ENCODE measurements around the gene ACTG1. TPM values are rescaled to one million over a fixed set of nuclear protein-coding genes. Genes with fewer than 3 reads are reported as not detected.

ACTG1 gene
- total and polyA plus RNA-seq, 9 of the 15 experiments (the other 6 are each of a cell fraction or from before 2014, with no cell fraction given) = 224 to 1,775 (median 568) TPM

DNA sequence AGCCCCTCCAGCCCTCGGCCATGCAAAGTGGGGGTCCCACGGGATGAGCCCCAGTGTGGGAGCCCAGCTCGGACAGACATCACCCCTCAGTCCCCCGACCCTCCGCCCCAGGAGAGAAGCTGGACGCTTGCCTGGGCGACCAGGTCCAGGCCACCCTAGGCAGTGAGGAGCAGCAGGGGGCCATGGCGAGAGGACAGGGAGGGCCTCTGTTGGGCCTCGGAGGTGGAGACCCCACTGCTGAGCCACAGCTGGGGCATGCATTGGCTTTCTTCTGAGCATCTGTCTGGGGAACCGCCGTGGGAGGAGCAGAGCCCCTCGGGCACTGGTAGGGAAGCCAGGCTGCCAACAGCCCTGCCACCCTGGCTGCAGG is 13.0 kb downstream of the ACTG1 start (continued):
- TF ChIP-seq, protein P1, sequence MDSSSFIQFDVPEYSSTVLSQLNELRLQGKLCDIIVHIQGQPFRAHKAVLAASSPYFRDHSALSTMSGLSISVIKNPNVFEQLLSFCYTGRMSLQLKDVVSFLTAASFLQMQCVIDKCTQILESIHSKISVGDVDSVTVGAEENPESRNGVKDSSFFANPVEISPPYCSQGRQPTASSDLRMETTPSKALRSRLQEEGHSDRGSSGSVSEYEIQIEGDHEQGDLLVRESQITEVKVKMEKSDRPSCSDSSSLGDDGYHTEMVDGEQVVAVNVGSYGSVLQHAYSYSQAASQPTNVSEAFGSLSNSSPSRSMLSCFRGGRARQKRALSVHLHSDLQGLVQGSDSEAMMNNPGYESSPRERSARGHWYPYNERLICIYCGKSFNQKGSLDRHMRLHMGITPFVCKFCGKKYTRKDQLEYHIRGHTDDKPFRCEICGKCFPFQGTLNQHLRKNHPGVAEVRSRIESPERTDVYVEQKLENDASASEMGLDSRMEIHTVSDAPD (CRISPR knock-in tag; IDR thresholded peaks at IDR 0.05) = no peak
- TF ChIP-seq ELF2 (CRISPR knock-in tag; IDR thresholded peaks at IDR 0.05) (no peak), ZFPM2 (CRISPR knock-in tag; IDR thresholded peaks at IDR 0.05) (no peak), MTA2 (IDR thresholded peaks at IDR 0.05; ENCODE audit: low read depth) (no peak), TRIM28 (IDR thresholded peaks at IDR 0.05) (no peak), ZNF232 (CRISPR knock-in tag; IDR thresholded peaks at IDR 0.05) (no peak), RBM15 (IDR thresholded peaks at IDR 0.05; ENCODE audit: insufficient read depth, low read length) (no peak)

GRCh38 chr17:81498953-81499600 is 13.5 kb downstream of the ACTG1 start:
- intact Hi-C loops (cut with micrococcal nuclease) = no loop called here
- 47% methylated on average over 32 of the region's 64 CpGs for WGBS (ENCODE audit: insufficient coverage, low coverage, missing lambda C conversion rate)
- H4K20me1 ChIP-seq (replicated peaks; ENCODE audit: control insufficient read depth, insufficient read depth, low read length) = no peaks in the 10 kb centered on the region
- peaks cover 10 to 20% of the 10 kb centered on the region in 2 experiments; a peak in 3 of 5 replicates for H3K27me3 ChIP-seq (ENCODE audit: control insufficient read depth in 2 of 2, insufficient read depth in 2 of 2, low read length in 2 of 2)
- H3K9me3 ChIP-seq (replicated peaks; ENCODE audit: control insufficient read depth, insufficient read depth, low read depth, low read length) = no peaks in the 10 kb centered on the region
- no peak overlapping the region for H3K4me3 ChIP-seq
- H3K4me1 ChIP-seq (replicated peaks in 1 of 2; ENCODE audit: control insufficient read depth in 2 of 2, insufficient read depth in 2 of 2, low read length in 2 of 2) = peaks cover 3 to 20% of the 10 kb centered on the region in 2 experiments; a peak in 4 of 5 replicates
- no peak overlapping the region for H2AFZ ChIP-seq (ENCODE audit: low read depth, low read length)
- TF ChIP-seq POLR2G (IDR thresholded peaks at IDR 0.05; ENCODE audit: low read depth, low read length) = peak; percentile 32; the same call in 1 of the 2 replicates
- no peak for TF ChIP-seq CLOCK (CRISPR knock-in tag; IDR thresholded peaks at IDR 0.05; ENCODE audit: borderline replicate concordance)
- TF ChIP-seq ZNF764 (CRISPR knock-in tag; IDR thresholded peaks at IDR 0.05; ENCODE audit: low read depth) = no peak
- TF ChIP-seq, protein P2, sequence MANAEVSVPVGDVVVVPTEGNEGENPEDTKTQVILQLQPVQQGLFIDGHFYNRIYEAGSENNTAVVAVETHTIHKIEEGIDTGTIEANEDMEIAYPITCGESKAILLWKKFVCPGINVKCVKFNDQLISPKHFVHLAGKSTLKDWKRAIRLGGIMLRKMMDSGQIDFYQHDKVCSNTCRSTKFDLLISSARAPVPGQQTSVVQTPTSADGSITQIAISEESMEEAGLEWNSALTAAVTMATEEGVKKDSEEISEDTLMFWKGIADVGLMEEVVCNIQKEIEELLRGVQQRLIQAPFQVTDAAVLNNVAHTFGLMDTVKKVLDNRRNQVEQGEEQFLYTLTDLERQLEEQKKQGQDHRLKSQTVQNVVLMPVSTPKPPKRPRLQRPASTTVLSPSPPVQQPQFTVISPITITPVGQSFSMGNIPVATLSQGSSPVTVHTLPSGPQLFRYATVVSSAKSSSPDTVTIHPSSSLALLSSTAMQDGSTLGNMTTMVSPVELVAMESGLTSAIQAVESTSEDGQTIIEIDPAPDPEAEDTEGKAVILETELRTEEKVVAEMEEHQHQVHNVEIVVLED (CRISPR knock-in tag; IDR thresholded peaks at IDR 0.05) = no peak
- H3K9me1 ChIP-seq (ENCODE audit: control insufficient read depth, insufficient read depth, low read length) = no peaks in the 10 kb centered on the region
- no peak for DNase-seq (ENCODE audit: extremely low read depth in 1 of 4, low spot score in 3 of 4)
- FAIRE-seq = no peak
- H3K36me3 ChIP-seq (ENCODE audit: control insufficient read depth, insufficient read depth, low read length) = no peaks in the 10 kb centered on the region
- H3K79me2 ChIP-seq (ENCODE audit: control insufficient read depth, insufficient read depth, low read length) = no peaks in the 10 kb centered on the region
- POLR2A ChIA-PET = interaction anchor here (0.8 to 8.3 kb wide), 4 partner anchors 8 to 254 kb away, joined by 3 to 132 read pairs (median 7); partner anchors contain the start of gene ACTG1
- H3K9ac ChIP-seq (ENCODE audit: insufficient read depth in 1 of 2, low read depth in 2 of 2, low read length in 2 of 2) = peak overlapping the region in 1 of 2 experiments; percentile 45; a peak in 2 of 4 replicates
- in situ Hi-C loops (cut with MboI) = no loop called here
- no peak overlapping the region for H3K4me2 ChIP-seq (ENCODE audit: insufficient read depth, low read length)
- CTCF ChIA-PET (ENCODE audit: low intra/inter-chr PET ratio) = no interaction called here
- no peak for ATAC-seq
- no peak overlapping the region for H3K27ac ChIP-seq (ENCODE audit: extremely low read depth, low read depth, low read length)
- no TSS peak for BruUV-seq (replicated peaks)

Measured in K562 (cell line).